Mesothelial cell of epicardium (in vitro differentiated cells): Measurements from ENCODE around the gene GID4. TPM values are rescaled to one million over a fixed set of nuclear protein-coding genes. Genes with fewer than 3 reads are reported as not detected.

Experiments
- DNase-seq, 2 experiments: peaks; one replicate each; pipeline ENCODE4 v3.0.0; 2021; ENCODE audit warnings: low spot score in 2 of 2; ENCODE audit not compliant: unreplicated experiment in 2 of 2
- H3K27ac Mint-ChIP-seq: 2 replicates; pipeline ENCODE4 v1.8.0; 2021; ENCODE audit warnings: mixed read lengths
- H3K27me3 Mint-ChIP-seq: 2 replicates; pipeline ENCODE4 v1.8.0; 2021; ENCODE audit warnings: low read depth, mixed read lengths
- H3K36me3 Mint-ChIP-seq: 2 replicates; pipeline ENCODE4 v1.8.0; 2021; ENCODE audit warnings: mixed read lengths
- H3K4me1 Mint-ChIP-seq: 2 replicates; pipeline ENCODE4 v1.8.0; 2021; ENCODE audit warnings: mixed read lengths
- H3K4me3 Mint-ChIP-seq: 2 replicates; pipeline ENCODE4 v1.8.0; 2021; ENCODE audit warnings: mild to moderate bottlenecking, moderate library complexity, mixed read lengths
- H3K9me3 Mint-ChIP-seq: 2 replicates; pipeline ENCODE4 v1.8.0; 2021; ENCODE audit warnings: mixed read lengths
- total RNA-seq: library from RNA; stranded (reverse); gene quantifications from 3 replicates; pipeline ENCODE4 v1.2.1, GENCODE V29; 2021
- TF ChIP-seq, protein P1 (sequence below): fragments of 200-600 bp; sonication (generic); IDR thresholded peaks from one replicate; pipeline ENCODE4 v1.5.0; 2021; ENCODE audit warnings: antibody characterized with exemption; ENCODE audit not compliant: unreplicated experiment

GID4 gene
- total RNA-seq, 1 donor from 2014 or later, result 11.3 TPM

DNA sequence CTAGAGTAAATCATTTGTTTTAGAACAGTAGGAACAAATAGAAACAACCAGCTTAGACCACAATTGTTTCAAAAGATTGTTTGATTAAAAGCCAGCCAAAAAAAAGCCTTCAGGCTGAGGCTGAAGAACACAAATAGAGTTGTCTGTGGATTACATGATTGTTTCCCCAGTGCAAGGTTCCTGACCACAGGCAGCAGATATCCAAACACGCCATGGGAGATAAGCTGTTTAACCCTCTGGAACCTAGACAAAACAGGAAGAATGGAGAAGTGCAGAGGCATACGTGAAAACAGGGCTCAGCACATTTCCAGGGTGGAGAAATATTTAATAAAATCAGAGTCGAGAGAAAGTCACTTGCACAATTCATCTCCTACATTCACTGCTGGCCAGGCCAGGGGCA lies 21.2 kb upstream of the GID4 start:
- H3K9me3 Mint-ChIP-seq, result no peaks in the 10 kb centered on the region
- DNase-seq, result no peak
- no peak overlapping the region for H3K4me3 Mint-ChIP-seq
- H3K27ac Mint-ChIP-seq, result peak overlapping the region; percentile 70
- H3K4me1 Mint-ChIP-seq, result peaks cover 16% of the 10 kb centered on the region
- TF ChIP-seq, protein P1, sequence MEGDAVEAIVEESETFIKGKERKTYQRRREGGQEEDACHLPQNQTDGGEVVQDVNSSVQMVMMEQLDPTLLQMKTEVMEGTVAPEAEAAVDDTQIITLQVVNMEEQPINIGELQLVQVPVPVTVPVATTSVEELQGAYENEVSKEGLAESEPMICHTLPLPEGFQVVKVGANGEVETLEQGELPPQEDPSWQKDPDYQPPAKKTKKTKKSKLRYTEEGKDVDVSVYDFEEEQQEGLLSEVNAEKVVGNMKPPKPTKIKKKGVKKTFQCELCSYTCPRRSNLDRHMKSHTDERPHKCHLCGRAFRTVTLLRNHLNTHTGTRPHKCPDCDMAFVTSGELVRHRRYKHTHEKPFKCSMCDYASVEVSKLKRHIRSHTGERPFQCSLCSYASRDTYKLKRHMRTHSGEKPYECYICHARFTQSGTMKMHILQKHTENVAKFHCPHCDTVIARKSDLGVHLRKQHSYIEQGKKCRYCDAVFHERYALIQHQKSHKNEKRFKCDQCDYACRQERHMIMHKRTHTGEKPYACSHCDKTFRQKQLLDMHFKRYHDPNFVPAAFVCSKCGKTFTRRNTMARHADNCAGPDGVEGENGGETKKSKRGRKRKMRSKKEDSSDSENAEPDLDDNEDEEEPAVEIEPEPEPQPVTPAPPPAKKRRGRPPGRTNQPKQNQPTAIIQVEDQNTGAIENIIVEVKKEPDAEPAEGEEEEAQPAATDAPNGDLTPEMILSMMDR, result no peak
- no peaks in the 10 kb centered on the region for H3K27me3 Mint-ChIP-seq
- H3K36me3 Mint-ChIP-seq, result peaks cover 7% of the 10 kb centered on the region

DNA sequence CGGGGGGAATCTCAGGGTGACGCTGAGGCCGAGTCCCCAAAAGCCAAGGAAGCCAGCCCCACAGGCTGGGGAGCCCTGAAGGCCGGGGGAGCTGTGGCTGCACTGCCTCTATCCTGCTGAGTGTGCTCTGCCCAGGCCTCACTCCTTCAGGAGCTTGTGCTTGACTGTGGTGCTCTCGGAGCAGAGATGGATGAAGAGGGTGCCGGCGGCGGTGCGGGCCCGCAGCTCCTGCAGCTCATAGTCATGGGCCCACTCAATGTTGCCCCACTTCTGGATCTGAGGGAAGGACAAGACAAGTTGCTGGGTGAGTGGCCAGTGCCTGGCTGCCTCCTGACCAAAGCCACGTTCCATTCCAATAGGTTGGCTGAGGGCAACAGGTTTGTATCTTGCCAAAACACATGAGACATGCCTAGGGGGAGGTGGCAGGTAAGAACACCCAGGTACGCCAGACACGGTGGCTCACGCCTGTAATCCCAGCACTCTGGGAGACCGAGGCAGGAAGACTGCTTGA lies 20.7 kb upstream of the GID4 start:
- Mint-ChIP-seq H3K36me3 (peaks cover 5% of the 10 kb centered on the region), H3K4me3 (no peak overlapping the region)

DNA sequence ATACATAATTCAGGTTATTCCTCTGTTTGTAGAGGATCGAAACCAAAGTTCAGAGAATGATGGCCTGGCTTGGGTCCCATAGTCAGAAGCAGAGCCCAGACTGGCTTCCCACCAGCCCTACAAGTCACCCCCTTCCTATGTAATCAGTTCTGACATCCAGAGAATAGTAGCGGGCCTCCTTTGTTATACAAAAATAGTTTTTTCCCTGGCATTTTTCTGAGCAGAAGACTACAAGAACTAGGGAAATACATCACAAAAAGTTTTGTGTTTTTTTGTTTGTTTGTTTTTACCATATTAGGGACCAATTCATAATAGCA lies 19.4 kb upstream of the GID4 start:
- Mint-ChIP-seq H3K36me3 (peaks cover 6% of the 10 kb centered on the region), H3K4me3 (no peak overlapping the region), H3K4me1 (peaks cover 16% of the 10 kb centered on the region), H3K27ac (peak overlapping the region; percentile 47), H3K27me3 (no peaks in the 10 kb centered on the region), H3K9me3 (no peaks in the 10 kb centered on the region)
- DNase-seq, result no peak
- TF ChIP-seq, protein P1, result no peak

More for the DNA sequence above, 20.7 kb upstream of the GID4 start:
- Mint-ChIP-seq H3K27me3 (no peaks in the 10 kb centered on the region), H3K27ac (no peak overlapping the region), H3K4me1 (peaks cover 16% of the 10 kb centered on the region), H3K9me3 (no peaks in the 10 kb centered on the region)
- DNase-seq, result no peak
- TF ChIP-seq, protein P1, result no peak

DNA sequence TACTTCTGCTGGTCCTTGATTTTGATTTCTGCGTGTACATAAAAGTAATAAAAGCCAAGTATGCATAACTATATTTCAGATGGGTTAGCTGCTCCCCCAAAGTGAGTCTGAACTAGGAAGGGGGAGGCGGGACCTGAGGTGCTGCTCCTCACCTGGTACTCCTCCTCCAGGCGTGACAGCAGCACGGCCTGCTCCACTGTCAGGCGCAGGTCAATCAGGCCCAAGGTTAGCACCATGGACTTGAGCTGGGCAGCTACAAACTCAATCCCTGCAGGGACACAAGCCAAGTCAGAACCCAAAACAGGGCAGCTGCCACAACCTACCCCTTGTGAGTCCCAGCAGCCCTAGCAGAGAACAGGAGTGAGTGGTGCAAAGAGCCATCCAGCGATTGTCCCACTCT lies 18.2 kb upstream of the GID4 start:
- no peak overlapping the region for H3K4me3 Mint-ChIP-seq
- TF ChIP-seq, protein P1, result no peak

DNA sequence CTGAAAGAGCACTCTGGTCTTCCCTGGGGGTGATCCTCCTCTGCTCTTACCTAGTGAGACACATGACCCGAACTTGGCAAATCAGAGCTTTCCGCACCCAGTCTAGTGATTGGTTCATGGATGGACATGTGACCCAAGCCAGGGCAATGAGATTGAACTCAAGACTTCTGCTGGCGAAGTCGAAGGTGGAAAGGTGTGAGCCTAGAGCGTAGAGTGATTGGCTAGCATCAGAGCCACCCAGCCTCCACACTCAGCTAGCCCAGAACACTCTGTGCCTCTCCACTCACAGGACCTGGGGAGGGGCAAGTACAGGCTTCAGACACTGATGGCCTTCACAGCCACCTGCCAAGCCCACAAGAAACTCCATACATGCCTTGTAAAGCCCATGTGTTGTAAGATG lies 17.8 kb upstream of the GID4 start:
- Mint-ChIP-seq H3K36me3 (peaks cover 5% of the 10 kb centered on the region), H3K4me3 (no peak overlapping the region), H3K4me1 (peaks cover 16% of the 10 kb centered on the region)

More for the DNA sequence above, 18.2 kb upstream of the GID4 start:
- no peaks in the 10 kb centered on the region for H3K27me3 Mint-ChIP-seq
- H3K27ac Mint-ChIP-seq, result peak overlapping the region; percentile 16
- DNase-seq, result no peak
- H3K4me1 Mint-ChIP-seq, result peaks cover 16% of the 10 kb centered on the region
- peaks cover 5% of the 10 kb centered on the region for H3K36me3 Mint-ChIP-seq
- no peaks in the 10 kb centered on the region for H3K9me3 Mint-ChIP-seq

More for the DNA sequence above, 17.8 kb upstream of the GID4 start:
- H3K27ac Mint-ChIP-seq, result no peak overlapping the region
- H3K27me3 Mint-ChIP-seq, result no peaks in the 10 kb centered on the region
- TF ChIP-seq, protein P1, result no peak
- DNase-seq, result no peak
- no peaks in the 10 kb centered on the region for H3K9me3 Mint-ChIP-seq
